GM12878 (cell line): ENCODE measurements around the gene SDC1. TPM values are rescaled to one million over a fixed set of nuclear protein-coding genes. Genes with fewer than 3 reads are reported as not detected.
A peak's percentile ranks its signal among the peaks of the same experiment; 100 is the strongest.

Experiments used
- ATF7 ChIP-seq: fragments of 450-650 bp; IDR thresholded peaks from 2 replicates; pipeline ENCODE4 v1.6.1; 2016; ENCODE audit warnings: low read depth, mild to moderate bottlenecking
- BCL3 ChIP-seq: IDR thresholded peaks from 2 replicates; pipeline ENCODE4 v1.6.1; 2011; ENCODE audit warnings: borderline replicate concordance, low read depth, mild to moderate bottlenecking, moderate library complexity, low read length; ENCODE audit not compliant: insufficient read depth, poor library complexity, severe bottlenecking
- CBFB ChIP-seq: IDR thresholded peaks from 2 replicates; pipeline ENCODE4 v1.6.1; 2016; ENCODE audit warnings: antibody characterized with exemption, low read depth
- CEBPB ChIP-seq, 2 experiments: fragments of 150-350 bp in 1 of 2; IDR thresholded peaks; 2 replicates each; pipeline ENCODE4 v1.6.1; 2012 to 2014; ENCODE audit warnings: low read depth in 2 of 2, low read length in 2 of 2, borderline replicate concordance in 1 of 2, inconsistent platforms in 1 of 2
- EP300 ChIP-seq, 2 experiments: fragments of 150-350 bp in 1 of 2; IDR thresholded peaks; 2 replicates each; pipeline ENCODE4 v1.6.1; 2011 to 2012; ENCODE audit warnings: low read depth in 2 of 2, low read length in 2 of 2, borderline replicate concordance in 1 of 2, improper control_type of control experiment in 1 of 2, inconsistent platforms in 1 of 2; ENCODE audit not compliant: control insufficient read depth in 1 of 2
- HDAC2 ChIP-seq: fragments of 200-600 bp; sonication (generic); IDR thresholded peaks from 2 replicates; pipeline ENCODE4 v1.6.1; 2017
- IKZF2 ChIP-seq, 2 experiments: fragments of 450-650 bp; IDR thresholded peaks; 2 replicates each; pipeline ENCODE4 v1.6.1; 2017; ENCODE audit warnings: mild to moderate bottlenecking in 2 of 2, moderate library complexity in 2 of 2
- IRF3 ChIP-seq: fragments of 450-650 bp; IDR thresholded peaks from 2 replicates; pipeline ENCODE4 v1.6.1; 2014; ENCODE audit warnings: mild to moderate bottlenecking
- LARP7 ChIP-seq: fragments of 450-650 bp; IDR thresholded peaks from 2 replicates; pipeline ENCODE4 v1.6.1; 2017; ENCODE audit warnings: mild to moderate bottlenecking
- MEF2B ChIP-seq: fragments of 450-650 bp; IDR thresholded peaks from 2 replicates; pipeline ENCODE4 v1.6.1; 2018; ENCODE audit warnings: mild to moderate bottlenecking, moderate library complexity; ENCODE audit not compliant: partially characterized antibody, poor library complexity, severe bottlenecking
- MLLT1 ChIP-seq: fragments of 450-650 bp; IDR thresholded peaks from 2 replicates; pipeline ENCODE4 v1.6.1; 2016; ENCODE audit warnings: mild to moderate bottlenecking
- MTA2 ChIP-seq: fragments of 450-650 bp; IDR thresholded peaks from 2 replicates; pipeline ENCODE4 v1.6.1; 2016; ENCODE audit warnings: low read depth, mild to moderate bottlenecking, moderate library complexity
- NR2C1 ChIP-seq: fragments of 450-650 bp; IDR thresholded peaks from 2 replicates; pipeline ENCODE4 v1.6.1; 2017; ENCODE audit warnings: antibody characterized with exemption, mild to moderate bottlenecking, moderate library complexity
- SMARCA5 ChIP-seq: fragments of 450-650 bp; IDR thresholded peaks from 2 replicates; pipeline ENCODE4 v1.6.1; 2017; ENCODE audit warnings: mild to moderate bottlenecking
- ZBED1 ChIP-seq: IDR thresholded peaks from 2 replicates; pipeline ENCODE4 v1.6.1; 2016; ENCODE audit warnings: borderline replicate concordance
- polyA plus RNA-seq, 11 experiments: library from polyadenylated mRNA; depleted of rRNA in 4 of 11; unstranded in 6 of 11; stranded (reverse) in 5 of 11; fragments of >200 nt; fragmentation: Nextera tagmentation in 4 of 11; fragmentation: Illumina TruSeq in 1 of 11; extraction: Ambion mirVana in 4 of 11; extraction: Trizol in 1 of 11; gene quantifications; 1 replicate in 1 of 11; 2 replicates in 10 of 11; pipeline versions ENCODE4 v1.2.1 to v1.2.3, GENCODE V29; 2011 to 2016; ENCODE audit warnings: inconsistent platforms in 2 of 11, missing spikeins in 2 of 11, low read depth in 1 of 11
- total RNA-seq, 4 experiments: library from RNA; depleted of rRNA in 3 of 4; stranded (reverse); fragments of >200 nt in 3 of 4; fragmentation: Illumina TruSeq in 1 of 4; extraction: Trizol in 1 of 4; gene quantifications; 2 replicates each; pipeline versions ENCODE4 v1.2.1 to v1.2.3, GENCODE V29; 2013 to 2021

Gene SDC1
- total and polyA plus RNA-seq, 10 of the 15 experiments (the other 5 are each of a cell fraction or from before 2014, with no cell fraction given), result 0.85 to 36.8 (median 23.7) TPM

- TF ChIP-seq ZBED1, result no peak
- TF ChIP-seq CBFB, result peak; percentile 49; the same call in 1 of the 2 replicates
- TF ChIP-seq MEF2B, result peak; percentile 25
- TF ChIP-seq IKZF2 (IDR thresholded peaks at IDR 0.05), result peak; percentile 55 to 65; a peak in 2 of 4 replicates
- TF ChIP-seq MTA2, result peak; percentile 67
- no peak for TF ChIP-seq SMARCA5
- TF ChIP-seq CEBPB (IDR thresholded peaks at IDR 0.05; ENCODE audit: borderline replicate concordance in 1 of 2, low read depth in 2 of 2, low read length in 2 of 2), result no peak
- TF ChIP-seq EP300 (IDR thresholded peaks at IDR 0.05; ENCODE audit: borderline replicate concordance in 1 of 2, control insufficient read depth in 1 of 2, low read depth in 2 of 2, low read length in 2 of 2), result peak in 1 of 2 experiments; percentile 59; a peak in 1 of 4 replicates
- TF ChIP-seq ATF7, result peak; percentile 69
- no peak for TF ChIP-seq LARP7
- TF ChIP-seq IRF3, result no peak
- TF ChIP-seq MLLT1, result peak; percentile 79
- peak; percentile 42; the same call in 1 of the 2 replicates for TF ChIP-seq NR2C1
- TF ChIP-seq BCL3, result no peak
- no peak for TF ChIP-seq HDAC2
- TF ChIP-seq, all 136 proteins: peak for 25
Observed at GRCh38 chr2:20157193-20157891, 67.6 kb downstream of the SDC1 start (continued).
